T follicular helper cell (primary cell): Measurements from ENCODE around the gene HSPA12A.

Experiments
- DNase-seq: peaks from one replicate; pipeline ENCODE4 v3.0.0-alpha.2; 2020; ENCODE audit warnings: low read depth

Gene HSPA12A

DNA sequence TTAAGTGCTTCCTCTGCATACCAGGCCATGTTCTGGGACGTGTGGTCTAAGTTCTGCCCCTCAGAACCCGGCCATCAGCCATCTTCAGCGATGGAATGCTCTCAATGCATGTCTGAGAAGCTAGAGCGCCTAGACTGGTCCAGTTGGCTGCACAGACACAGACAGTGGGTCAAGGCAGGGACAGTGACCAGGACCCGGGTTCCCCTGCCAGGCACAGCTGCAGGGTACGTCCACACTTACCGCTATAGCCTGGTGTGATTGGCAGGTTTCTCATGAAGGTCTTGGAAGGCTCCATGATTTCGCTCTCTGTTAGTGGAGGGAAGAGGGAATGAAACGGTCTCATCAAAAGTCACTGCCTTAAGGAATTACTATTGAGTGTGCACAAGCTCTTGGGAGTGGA is 74.3 kb downstream of the HSPA12A start:
- no peak for DNase-seq

DNA sequence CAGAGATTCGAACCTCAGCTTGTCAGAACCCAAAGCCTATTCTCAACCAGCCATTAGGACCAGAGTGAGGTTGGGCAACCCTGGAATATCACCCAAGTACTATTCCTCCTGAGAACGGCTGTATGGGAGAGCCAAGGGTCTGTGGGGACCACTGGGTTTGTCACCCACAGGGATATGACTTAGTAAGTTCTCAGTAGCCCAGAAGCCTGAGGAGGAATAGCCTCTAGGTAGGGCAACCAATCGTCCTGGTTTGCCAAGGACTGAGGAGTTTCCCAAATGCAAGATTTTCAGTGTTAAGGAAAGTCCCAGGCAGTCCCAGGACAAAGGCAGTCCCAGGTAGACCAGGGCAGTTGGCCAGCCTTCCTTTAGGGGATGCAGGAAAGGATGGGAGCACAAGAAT is 74.9 kb downstream of the HSPA12A start:
- DNase-seq = no peak

DNA sequence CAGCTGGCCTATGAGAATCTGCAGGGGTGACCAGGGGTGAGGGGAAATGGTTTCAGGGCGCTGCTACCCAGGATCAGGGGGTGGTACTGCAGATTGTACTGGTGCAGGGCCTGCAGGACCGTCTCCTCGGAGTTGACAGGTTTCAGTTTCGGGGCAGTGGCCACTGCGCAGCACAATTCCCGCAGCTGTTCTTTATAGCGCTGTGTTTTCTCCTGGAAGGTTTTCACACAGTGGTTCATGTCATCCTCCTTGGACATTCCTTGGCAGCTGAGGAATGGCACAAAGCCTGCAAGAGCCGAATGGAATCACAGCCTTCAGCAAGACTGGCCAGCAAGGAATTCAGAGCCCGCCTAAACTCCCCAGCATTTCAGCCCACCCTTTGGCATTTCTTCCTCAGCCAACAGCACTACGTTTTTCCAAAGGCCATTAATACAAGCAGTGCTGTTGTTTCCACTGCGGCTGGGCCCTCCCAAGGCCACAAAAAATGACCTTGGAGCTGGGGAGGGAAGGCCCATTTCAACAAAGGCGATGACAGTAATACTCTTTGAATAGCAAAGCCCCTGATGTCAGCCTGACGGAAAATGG is 76.7 kb downstream of the HSPA12A start:
- DNase-seq = no peak

DNA sequence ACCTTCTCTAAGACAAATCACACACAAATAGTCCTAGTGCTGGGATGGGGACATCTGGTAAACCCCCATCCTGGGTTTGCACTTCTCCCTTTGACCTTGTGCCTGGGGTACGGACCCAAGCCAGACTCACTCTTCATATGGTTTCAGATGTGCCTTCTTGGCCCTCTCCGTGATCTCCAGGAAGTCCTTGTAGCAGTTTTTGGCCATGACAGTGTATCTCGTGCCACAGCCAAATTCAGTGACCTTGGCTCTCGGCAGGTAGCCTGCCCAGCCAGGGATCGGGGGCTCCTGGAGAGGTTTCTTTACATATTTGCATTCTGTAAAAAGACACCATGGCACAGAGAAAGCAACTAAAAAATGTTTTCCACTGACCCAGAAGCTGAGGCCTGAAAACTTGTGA is 77.7 kb downstream of the HSPA12A start:
- no peak for DNase-seq

DNA sequence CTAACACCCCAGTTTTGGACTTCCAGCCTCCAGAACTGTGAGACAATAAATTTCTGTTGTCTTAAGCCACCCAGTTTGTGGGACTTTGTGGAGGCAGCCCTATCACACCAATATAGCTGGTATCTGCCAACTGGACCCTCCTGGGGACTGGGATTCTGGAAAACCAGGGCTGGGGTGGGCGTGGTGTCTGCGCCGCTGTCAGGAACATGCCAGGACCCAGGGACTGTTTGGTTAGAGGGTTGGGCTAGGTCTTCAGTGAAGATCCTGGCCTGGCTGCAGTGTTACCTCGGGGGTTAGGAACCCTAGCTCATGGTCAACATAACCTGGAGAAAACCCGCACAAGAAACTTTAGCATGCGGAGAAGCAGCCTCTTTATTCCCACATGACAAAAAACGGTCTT is 79.0 kb downstream of the HSPA12A start:
- DNase-seq = no peak

DNA sequence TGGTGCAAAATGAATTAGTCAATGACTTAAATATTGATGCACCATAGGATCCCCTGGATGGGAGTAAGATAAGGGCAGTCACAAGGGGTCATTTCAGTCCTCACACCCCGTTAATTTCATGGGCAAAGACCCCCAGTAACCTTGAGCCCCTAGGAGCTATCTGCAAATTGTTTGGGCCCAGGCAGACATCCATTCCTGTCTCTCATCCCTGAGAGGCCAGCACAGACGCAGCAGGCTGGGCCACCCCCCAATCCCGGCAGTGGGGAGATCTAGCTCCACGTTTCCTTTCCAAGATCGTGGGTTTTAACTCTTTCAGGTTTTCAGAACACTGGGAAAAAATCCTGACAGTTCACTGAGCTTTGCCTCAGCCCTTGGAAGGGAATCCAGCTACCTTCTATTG is 81.5 kb downstream of the HSPA12A start:
- DNase-seq = no peak

DNA sequence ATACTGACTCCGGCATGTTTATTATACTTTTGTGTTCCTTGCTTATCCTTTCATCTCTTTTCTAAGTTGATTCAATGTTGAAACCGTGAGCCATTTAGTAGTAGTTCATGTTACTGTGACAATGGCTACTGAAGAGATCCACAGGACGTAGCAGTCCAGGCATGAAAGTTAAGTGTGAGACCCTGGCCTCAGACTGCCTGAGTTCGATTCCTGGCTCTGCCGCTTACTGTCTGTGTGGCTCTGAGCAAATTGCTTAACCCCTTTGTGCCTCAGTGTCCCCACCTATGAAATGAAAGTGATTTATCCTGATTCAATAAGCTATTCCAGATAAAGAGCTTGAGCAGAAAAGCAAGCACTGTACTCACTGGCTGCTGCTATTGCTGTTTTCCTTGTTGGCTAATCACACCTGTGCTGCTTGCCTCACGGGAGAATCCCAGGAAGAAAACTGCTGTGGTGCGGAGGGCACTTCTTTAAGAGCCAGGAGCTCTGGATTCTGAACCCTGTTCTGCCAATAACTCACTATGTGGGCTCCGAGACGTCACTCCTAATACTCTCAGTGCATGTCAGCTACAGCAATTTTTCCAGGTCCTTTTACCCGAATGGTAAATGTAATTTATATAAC is 83.2 kb downstream of the HSPA12A start:
- no peak for DNase-seq

DNA sequence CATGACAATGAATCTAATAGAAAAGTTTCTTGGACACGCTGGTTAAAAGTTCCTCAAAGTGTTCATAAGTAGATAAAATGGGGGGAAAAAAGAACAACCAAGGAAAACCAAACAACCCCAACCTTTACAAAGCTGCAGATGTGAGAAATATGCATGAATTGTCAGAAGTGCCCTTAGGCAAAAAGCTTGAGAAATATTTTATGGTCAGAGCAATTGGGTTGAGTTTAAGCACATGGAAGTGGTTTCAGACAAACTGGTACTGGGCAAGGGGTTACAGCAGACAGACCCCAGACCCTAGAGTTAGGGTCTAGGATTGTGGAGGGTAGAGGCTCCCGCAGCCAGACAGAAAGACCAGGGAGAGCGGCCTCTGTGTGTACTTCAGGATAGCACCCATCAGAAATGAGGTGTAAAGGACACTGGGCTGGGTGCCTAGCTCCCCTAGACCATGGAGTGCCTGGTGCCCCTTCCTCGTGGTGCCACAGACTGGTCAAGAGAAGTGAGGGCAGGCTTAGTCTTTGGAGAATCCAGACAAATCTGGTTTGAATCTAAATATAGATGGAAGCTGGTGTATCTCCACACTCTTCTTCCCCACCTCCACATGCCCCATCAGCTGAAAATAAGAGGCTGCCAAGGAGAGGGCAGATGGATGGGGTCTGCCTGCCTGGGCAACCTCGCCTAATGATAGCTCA is 84.4 kb downstream of the HSPA12A start:
- no peak for DNase-seq

DNA sequence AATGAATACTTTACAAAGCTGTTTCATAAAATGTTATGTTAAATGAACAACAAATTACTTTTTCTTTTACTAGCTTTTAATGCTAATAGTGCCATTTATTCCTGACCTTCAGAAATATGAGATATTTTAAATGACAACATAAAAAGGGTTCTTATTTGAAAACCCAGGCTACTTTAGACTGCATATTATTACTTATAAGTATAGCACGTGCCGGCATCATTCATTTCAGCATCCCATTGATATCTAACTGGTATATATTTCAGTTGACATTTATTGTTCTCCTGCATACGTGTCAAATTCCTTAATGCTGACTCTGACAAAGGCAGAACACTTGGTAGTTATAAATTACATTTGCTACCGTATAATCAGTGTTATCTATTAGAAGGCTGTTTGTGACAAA is 86.3 kb downstream of the HSPA12A start:
- DNase-seq = no peak

DNA sequence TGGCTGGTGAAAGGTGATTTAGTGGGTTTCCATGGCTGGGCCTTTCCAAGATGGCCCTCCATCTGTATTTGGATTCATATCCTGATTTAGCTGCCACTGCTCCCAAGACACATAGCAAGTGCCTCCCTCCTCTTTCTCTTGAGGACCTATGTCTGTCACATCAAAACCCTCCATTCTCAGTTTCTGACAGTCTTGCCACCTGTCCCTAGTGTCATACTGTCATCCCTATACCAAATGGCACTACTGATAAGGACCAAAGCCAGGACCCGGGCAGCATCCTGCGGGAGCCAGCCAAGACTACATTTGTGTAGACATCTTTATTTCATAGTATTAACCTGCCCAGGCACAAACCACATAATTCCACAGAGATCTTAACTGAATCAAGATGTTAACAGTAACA is 86.8 kb downstream of the HSPA12A start:
- DNase-seq = no peak

DNA sequence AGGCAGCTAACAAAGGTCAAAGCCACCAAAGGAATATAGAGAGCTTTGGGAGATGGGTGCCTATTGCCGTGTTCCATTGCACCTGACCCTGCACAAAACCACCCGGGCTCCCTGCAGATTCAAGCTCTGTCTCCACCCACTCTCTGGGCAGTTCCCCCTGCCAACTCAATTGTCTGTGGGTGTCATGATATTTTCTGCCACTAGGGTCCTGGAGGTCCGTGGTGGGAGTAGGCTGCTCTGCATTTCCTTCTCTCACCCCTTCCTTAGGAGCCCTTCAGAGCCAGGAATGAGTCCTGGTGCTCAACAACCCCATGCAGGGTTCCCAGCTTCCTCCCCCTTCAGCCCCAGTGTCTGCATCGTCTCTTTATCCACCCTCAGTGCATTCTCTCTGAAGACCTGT is 87.5 kb downstream of the HSPA12A start:
- no peak for DNase-seq

DNA sequence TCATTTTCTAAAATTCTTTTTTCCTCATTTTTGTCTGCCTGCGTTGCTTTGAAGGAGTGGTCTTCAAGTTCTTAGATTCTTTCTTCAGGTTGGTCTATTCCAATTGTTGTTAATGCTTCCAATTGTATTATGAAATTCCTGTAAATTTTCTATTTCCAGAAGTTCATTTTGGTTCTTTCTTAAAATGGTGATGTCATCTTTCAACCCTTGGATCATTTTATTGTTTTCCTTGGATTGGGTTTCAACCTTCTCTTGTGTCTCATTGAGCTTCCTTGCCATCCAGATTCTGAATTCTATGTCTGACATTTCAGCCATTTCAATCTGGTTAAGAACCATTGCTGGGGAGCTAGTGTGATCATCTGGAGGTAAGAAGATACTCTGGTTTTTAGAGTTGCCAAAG is 88.5 kb downstream of the HSPA12A start:
- no peak for DNase-seq

DNA sequence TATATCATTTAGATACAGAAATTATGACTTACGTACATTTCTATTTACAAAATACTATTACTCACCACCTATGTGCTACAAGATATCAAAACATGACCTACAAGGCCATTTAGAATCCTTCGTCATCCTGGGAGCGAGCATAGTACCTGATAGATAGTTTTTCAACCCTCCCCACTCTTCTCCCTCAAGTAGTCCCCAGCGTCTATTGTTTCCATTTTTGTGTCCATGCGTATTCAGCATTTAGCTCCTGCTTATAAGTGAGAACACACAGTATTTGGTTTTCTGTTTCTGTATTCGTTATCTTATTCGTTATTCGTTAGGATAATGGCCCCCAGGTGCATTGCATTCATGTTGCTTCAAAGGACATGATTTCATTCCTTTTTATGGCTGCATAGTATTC is 93.5 kb downstream of the HSPA12A start:
- no peak for DNase-seq

DNA sequence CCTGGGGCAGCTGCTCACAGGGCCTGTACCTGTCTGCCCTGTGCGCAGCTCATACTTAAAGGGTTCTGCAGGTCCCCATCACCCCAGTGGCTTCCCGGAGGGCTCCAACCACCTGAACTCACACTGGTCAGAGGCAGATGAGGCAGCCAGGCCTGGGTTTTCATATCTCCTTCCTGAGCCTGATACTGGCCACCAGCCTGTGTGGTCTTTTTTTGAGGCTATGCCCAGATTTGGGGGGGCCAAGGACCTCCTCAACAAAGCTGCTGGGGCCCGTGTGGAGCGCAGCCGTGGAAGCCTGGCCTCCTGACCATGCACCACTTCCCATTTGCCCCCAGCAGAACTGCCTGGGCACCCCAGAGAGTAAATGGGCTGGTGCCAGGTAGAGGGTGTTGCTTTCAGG is 95.9 kb downstream of the HSPA12A start:
- DNase-seq = no peak

DNA sequence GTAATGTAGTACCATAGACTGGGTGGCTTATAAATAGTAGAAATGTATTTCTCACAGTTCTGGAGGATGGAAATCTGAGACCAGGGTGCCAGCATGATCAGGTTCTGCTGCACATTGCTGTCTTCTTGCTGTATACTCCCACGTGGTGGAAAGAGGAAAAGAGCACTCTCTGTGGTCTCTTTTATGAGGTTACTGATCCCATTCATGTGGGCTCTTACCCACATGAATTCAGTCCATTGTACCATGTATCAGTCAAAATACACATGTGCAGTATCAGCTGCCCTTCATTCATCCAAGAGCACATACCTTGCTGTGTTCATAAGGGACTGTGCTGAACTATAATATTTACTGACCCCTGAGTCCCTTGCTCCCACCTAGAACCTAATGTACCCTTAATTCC is 104.5 kb downstream of the HSPA12A start:
- no peak for DNase-seq

DNA sequence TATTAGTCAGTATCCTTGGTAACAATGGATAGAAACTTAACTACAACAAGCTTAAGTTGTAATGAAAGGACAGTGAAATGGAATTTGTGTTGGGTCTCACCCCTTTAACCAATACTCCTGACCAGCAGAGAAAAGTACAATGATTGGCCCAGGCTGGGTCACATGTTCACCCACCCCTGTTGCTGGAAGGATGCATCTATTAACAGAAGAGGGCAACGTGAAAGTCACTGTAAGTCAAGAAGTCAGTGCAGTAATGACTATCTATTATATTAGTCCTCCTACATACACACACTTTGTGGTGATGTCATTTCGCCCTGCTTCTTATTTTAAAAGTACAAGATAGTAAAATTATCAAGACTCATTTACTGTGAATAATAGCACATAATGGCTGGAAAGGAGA is 105.4 kb downstream of the HSPA12A start:
- no peak for DNase-seq

DNA sequence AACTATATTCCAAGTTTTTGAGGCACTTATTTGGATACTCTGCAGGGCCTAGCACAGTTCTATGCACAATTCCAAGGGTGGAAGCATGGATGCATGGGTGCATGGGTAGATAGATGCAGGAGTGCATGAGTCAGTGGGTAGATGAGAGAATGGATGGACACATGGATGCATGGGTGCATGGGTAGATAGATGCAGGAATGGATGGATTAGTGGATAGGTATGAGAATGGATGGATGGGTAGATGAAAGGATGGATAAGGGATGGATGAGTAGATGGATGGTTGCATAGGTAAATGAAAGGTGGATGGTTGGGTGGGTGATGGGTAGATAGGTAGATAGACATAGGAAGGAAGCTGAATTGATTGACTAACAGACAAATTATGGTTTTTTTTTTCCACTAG is 106.0 kb downstream of the HSPA12A start:
- DNase-seq = no peak

DNA sequence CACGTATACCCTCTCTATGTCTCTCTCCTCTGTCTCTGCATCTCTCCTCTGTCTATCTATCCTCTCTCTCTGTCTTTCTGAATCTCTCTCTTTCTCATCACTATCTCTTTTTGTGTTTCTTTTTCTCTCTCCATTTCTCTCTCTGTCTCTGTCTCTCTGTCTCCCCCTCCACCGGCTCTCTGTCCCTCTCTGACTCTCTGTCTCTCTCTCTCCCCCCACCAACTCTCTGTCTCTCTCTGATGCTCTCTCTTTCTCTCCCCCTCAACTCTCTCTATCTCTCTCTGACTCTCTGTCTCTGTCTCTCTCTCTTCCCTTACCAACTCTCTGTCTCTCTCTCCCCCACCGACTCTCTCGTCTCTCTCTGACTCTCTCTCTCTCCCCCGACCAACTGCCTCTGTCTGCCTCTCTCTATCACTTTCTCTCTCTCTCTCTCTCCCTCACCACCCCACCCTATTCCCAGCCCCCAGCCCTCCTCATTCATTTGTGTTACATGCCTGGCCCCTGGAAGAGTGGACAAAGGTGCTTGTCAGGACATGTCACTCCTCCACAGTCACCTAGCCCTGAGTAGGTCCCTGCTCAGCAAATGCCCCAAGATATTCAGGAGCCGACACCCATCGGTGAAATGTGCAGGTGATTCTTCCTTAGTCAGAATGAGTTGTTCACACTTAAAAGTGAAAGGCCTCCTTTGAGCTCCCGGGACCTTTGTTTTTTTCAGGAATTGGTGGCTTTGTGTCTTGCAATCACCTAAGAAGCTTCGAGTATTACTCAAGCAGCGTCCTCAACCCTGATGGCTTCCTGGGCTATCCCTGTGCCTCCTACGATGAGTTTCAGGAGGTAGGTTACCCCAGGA is 108.0 kb downstream of the HSPA12A start:
- DNase-seq = no peak

DNA sequence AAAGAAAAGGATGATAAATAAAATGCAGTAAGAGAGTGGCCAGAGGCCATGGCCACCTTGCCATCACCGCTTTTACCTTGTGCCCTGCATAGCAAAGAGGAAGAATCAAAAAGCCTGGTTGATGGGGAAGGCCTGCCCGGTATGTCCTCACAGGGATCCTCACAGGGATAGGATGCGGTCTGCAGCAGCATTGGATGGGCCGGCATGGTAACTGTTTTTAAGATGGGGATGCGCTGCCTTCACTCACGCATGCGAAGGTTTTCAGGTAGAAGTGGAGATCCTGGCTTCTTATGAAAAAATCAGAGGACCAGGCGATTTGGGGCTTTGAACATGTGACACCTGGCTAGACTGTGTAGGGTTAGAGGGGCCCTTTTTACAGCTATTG is 109.2 kb downstream of the HSPA12A start:
- no peak for DNase-seq

DNA sequence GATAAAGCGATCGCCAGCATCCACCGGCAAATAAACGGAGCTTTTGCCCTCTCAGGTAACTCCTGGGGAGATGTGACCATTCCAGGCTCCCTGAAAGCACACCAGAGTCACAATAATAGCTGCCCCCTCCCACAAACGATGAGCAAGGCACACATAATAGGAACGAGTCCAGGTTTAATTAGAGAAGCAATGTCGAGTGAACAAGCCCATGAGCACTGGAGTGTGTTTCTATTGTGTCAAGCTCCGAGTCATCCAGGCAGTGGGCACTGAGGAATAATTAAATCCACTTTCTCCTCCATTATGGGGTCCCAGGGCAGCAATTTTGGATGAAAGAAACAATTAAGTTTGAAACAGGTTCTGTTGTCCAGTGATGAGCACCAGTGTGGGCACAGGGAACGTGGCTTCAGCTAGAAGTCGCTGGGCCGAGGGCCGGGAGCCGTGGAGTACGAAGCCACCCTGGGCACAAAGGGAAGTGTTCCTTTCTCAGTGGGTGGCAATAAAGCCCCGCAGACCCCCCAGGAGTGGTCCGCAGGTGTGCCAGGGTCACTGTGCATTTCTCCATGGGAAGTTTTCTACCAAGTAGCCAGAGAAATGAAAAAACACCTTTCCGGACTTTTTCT is 109.7 kb downstream of the HSPA12A start:
- DNase-seq = no peak

DNA sequence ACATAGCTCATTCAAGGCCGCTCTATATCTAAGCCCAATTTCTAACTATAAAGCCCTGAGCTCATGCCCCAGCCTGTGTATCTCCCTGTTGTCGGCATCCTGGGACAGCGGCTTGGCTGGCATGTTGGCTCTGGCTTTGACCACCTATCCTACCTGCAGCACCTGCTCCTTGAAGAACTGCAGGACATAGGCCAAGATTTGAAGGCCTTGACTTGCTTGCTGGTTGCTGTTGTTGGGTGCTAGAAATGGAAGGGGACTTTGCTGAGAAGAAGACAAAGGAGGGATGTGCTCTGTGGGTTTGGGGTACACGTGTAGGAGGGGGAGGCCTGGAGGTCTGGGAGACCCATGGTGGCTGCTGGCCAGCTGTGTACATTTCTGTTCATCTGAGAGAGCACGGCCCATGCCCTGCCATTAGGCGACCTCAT is 110.5 kb downstream of the HSPA12A start:
- DNase-seq = no peak

DNA sequence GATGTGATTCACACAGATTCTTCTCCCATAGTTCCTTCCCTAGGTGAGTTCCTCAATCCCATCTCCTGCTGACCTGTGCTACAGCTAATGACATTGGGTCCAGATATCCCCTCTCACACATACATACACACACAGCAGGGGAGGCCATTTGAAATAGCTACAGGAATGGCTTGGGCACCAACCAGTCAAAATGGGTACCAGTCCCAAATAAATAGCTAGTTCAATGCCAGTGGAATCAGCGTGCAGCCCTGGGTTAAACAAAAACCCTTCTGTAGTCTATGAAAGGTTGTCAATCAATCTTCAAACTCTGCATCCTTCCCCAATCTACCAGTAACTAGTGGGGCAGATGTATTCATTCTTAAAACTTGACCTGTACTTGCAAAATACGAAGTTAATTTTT is 112.3 kb downstream of the HSPA12A start:
- no peak for DNase-seq
